K562 (cell line): ENCODE measurements around the gene MYADML2. TPM values are rescaled to one million over a fixed set of nuclear protein-coding genes. Genes with fewer than 3 reads are reported as not detected.

Source experiments
- CEBPG ChIP-seq, 3 experiments: fragments of 200-800 bp in 1 of 3; sonication (Bioruptor generic) in 1 of 3; sonication (generic) in 1 of 3; formaldehyde crosslinking in 1 of 3; IDR thresholded peaks in 2 of 3; conservative IDR thresholded peaks in 1 of 3; 2 replicates each; pipeline versions ENCODE4 v1.6.1 to v1.8.0; 2016 to 2022; ENCODE audit warnings: missing compliant biosample characterization in 2 of 3, missing genetic modification characterization in 2 of 3, mild to moderate bottlenecking in 1 of 3, missing genetic modification reagents in 1 of 3
- CREB1 ChIP-seq, 2 experiments: sonication (generic) in 1 of 2; formaldehyde crosslinking in 1 of 2; IDR thresholded peaks; 2 replicates each; pipeline versions ENCODE4 v1.6.1 to v1.8.0; 2012 to 2022; ENCODE audit warnings: inconsistent platforms in 1 of 2, mild to moderate bottlenecking in 1 of 2, missing genetic modification reagents in 1 of 2, moderate library complexity in 1 of 2
- FOXP1 ChIP-seq: sonication (generic); formaldehyde crosslinking; IDR thresholded peaks from 2 replicates; pipeline ENCODE4 v1.8.0; 2022; ENCODE audit warnings: mild to moderate bottlenecking, missing genetic modification reagents
- KLF1 ChIP-seq: fragments of 450-650 bp; IDR thresholded peaks from 2 replicates; pipeline ENCODE4 v1.6.1; 2016; ENCODE audit warnings: missing genetic modification characterization, missing compliant biosample characterization
- LEF1 ChIP-seq: fragments of 450-650 bp; IDR thresholded peaks from 2 replicates; pipeline ENCODE4 v1.6.1; 2016; ENCODE audit warnings: mild to moderate bottlenecking
- POLR2H ChIP-seq: IDR thresholded peaks from 2 replicates; pipeline ENCODE4 v1.6.1; 2016; ENCODE audit warnings: missing genetic modification characterization, low read depth, mild to moderate bottlenecking, control low read depth, missing compliant biosample characterization, moderate library complexity
- PYGO2 ChIP-seq: fragments of 450-650 bp; IDR thresholded peaks from 2 replicates; pipeline ENCODE4 v1.6.1; 2016; ENCODE audit warnings: mild to moderate bottlenecking, missing genetic modification characterization, moderate library complexity, missing compliant biosample characterization
- SMAD4 ChIP-seq: fragments of 250-450 bp; sonication (Bioruptor Pico); conservative IDR thresholded peaks from 2 replicates; pipeline ENCODE4 v1.8.0; 2021; ENCODE audit warnings: inconsistent platforms, mild to moderate bottlenecking, moderate library complexity
- SMARCB1 ChIP-seq: IDR thresholded peaks from 2 replicates; pipeline ENCODE4 v1.6.1; 2011; ENCODE audit warnings: improper control_type of control experiment, low read depth; ENCODE audit not compliant: insufficient read length
- TCF3 ChIP-seq: sonication (generic); formaldehyde crosslinking; IDR thresholded peaks from 2 replicates; pipeline ENCODE4 v1.4.0; 2020; ENCODE audit warnings: mild to moderate bottlenecking, missing genetic modification reagents
- XRCC5 ChIP-seq: fragments of 200-400 bp; formaldehyde crosslinking; IDR thresholded peaks from 2 replicates; pipeline ENCODE4 v1.6.1; 2017; ENCODE audit warnings: low read depth, mild to moderate bottlenecking, low read length
- ZNF121 ChIP-seq: sonication (generic); formaldehyde crosslinking; conservative IDR thresholded peaks from 2 replicates; pipeline ENCODE4 v1.8.0; 2022; ENCODE audit warnings: missing genetic modification reagents
- ZNF263 ChIP-seq: sonication (generic); formaldehyde crosslinking; IDR thresholded peaks from 2 replicates; pipeline ENCODE4 v1.8.0; 2022; ENCODE audit warnings: mild to moderate bottlenecking, missing genetic modification reagents, borderline replicate concordance
- ZNF408 ChIP-seq: fragments of 250-450 bp; sonication (Bioruptor Pico); IDR thresholded peaks from 2 replicates; pipeline ENCODE4 v1.4.0; 2020; ENCODE audit warnings: low read depth, mild to moderate bottlenecking, moderate library complexity
- ZNF668 ChIP-seq: fragments of 250-450 bp; sonication (Bioruptor Pico); IDR thresholded peaks from 2 replicates; pipeline ENCODE4 v1.8.0; 2022; ENCODE audit warnings: mild to moderate bottlenecking, inconsistent platforms
- polyA plus RNA-seq, 8 experiments: library from polyadenylated mRNA; depleted of rRNA in 4 of 8; stranded (reverse) in 5 of 8; unstranded in 3 of 8; fragments of >200 nt; fragmentation: Nextera tagmentation in 2 of 8; fragmentation: Illumina TruSeq in 1 of 8; extraction: Ambion mirVana in 2 of 8; extraction: Trizol in 1 of 8; gene quantifications; 2 replicates each; pipeline versions ENCODE4 v1.2.1 to v1.2.3, GENCODE V29; 2011 to 2014; ENCODE audit warnings: inconsistent platforms in 1 of 8, missing spikeins in 1 of 8
- total RNA-seq, 7 experiments: library from RNA; depleted of rRNA in 6 of 7; stranded (reverse); fragments of >200 nt in 6 of 7; fragmentation: Illumina TruSeq in 2 of 7; extraction: Trizol in 2 of 7; gene quantifications; 2 replicates each; pipeline versions ENCODE4 v1.2.1 to v1.2.3, GENCODE V29; 2011 to 2021; ENCODE audit warnings: low replicate concordance in 1 of 7
- TF ChIP-seq, protein P1 (sequence below): fragments of 200-800 bp; sonication (Bioruptor generic); IDR thresholded peaks from 2 replicates; pipeline ENCODE4 v1.6.1; 2016; ENCODE audit warnings: missing genetic modification characterization, missing compliant biosample characterization
- TF ChIP-seq, protein P2 (sequence below): fragments of 450-650 bp; IDR thresholded peaks from 2 replicates; pipeline ENCODE4 v1.6.1; 2014; ENCODE audit warnings: low read depth, mild to moderate bottlenecking, moderate library complexity, borderline replicate concordance
- TF ChIP-seq, protein P3 (sequence below): fragments of 450-650 bp; IDR thresholded peaks from 2 replicates; pipeline ENCODE4 v1.6.1; 2016; ENCODE audit warnings: missing biosample characterization, missing genetic modification characterization

Gene MYADML2
- total and polyA plus RNA-seq, 9 of the 15 experiments (the other 6 are each of a cell fraction or from before 2014, with no cell fraction given) = not detected

DNA sequence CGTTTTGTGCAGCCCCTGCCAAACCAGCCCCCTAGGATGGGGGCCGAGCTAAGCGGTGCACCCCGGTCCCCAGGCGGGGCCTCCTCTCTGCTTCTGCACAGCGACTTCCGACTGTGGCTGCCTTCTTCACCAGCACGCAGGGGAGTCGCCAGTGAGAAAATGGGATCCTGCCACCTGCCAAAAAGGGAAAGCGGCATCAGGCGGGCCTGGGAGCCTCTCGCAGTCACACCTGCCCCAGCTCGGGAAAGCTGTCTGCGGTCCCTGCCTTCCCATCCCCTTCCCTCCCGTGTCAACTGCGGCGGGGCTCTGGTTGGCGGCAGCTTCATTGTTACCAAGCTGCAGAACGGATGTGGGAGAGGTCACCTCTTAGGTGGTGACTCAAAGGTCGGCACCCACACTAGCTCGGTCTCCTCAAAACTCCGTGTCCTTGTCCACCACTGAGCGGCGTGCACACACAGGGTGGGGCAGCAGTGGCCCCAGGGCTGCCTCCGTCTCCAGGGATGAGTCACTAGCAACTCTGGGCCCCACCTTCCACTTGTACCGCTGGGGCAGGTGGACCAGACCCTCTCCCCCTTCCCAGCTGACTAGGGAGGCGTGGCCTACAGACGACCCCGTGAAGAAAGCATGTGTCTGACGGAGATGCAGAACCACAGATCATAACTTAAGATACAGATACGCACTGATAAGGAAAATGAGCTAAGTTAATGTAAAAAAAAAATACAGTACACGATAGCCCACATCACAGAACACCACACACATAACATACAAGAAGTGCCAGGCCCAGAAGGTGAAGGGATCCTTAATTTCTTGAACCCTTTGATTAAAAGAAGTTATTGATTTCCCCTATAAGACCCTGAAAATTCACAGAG, 34.4 kb downstream of the MYADML2 start (continued):
- TF ChIP-seq, protein P1, sequence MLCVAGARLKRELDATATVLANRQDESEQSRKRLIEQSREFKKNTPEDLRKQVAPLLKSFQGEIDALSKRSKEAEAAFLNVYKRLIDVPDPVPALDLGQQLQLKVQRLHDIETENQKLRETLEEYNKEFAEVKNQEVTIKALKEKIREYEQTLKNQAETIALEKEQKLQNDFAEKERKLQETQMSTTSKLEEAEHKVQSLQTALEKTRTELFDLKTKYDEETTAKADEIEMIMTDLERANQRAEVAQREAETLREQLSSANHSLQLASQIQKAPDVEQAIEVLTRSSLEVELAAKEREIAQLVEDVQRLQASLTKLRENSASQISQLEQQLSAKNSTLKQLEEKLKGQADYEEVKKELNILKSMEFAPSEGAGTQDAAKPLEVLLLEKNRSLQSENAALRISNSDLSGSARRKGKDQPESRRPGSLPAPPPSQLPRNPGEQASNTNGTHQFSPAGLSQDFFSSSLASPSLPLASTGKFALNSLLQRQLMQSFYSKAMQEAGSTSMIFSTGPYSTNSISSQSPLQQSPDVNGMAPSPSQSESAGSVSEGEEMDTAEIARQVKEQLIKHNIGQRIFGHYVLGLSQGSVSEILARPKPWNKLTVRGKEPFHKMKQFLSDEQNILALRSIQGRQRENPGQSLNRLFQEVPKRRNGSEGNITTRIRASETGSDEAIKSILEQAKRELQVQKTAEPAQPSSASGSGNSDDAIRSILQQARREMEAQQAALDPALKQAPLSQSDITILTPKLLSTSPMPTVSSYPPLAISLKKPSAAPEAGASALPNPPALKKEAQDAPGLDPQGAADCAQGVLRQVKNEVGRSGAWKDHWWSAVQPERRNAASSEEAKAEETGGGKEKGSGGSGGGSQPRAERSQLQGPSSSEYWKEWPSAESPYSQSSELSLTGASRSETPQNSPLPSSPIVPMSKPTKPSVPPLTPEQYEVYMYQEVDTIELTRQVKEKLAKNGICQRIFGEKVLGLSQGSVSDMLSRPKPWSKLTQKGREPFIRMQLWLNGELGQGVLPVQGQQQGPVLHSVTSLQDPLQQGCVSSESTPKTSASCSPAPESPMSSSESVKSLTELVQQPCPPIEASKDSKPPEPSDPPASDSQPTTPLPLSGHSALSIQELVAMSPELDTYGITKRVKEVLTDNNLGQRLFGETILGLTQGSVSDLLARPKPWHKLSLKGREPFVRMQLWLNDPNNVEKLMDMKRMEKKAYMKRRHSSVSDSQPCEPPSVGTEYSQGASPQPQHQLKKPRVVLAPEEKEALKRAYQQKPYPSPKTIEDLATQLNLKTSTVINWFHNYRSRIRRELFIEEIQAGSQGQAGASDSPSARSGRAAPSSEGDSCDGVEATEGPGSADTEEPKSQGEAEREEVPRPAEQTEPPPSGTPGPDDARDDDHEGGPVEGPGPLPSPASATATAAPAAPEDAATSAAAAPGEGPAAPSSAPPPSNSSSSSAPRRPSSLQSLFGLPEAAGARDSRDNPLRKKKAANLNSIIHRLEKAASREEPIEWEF (CRISPR knock-in tag) = no peak
- TF ChIP-seq, protein P2, sequence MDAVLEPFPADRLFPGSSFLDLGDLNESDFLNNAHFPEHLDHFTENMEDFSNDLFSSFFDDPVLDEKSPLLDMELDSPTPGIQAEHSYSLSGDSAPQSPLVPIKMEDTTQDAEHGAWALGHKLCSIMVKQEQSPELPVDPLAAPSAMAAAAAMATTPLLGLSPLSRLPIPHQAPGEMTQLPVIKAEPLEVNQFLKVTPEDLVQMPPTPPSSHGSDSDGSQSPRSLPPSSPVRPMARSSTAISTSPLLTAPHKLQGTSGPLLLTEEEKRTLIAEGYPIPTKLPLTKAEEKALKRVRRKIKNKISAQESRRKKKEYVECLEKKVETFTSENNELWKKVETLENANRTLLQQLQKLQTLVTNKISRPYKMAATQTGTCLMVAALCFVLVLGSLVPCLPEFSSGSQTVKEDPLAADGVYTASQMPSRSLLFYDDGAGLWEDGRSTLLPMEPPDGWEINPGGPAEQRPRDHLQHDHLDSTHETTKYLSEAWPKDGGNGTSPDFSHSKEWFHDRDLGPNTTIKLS = no peak
- TF ChIP-seq ZNF668 (CRISPR knock-in tag) = no peak
- TF ChIP-seq KLF1 (tag) = 0 out of 2 replicates have a peak, but pooled peaks have one; percentile 26
- 0 out of 2 replicates have a peak, but pooled peaks have one; percentile 39 for TF ChIP-seq TCF3 (CRISPR knock-in tag)
- TF ChIP-seq POLR2H (tag) = no peak
- TF ChIP-seq, protein P3, sequence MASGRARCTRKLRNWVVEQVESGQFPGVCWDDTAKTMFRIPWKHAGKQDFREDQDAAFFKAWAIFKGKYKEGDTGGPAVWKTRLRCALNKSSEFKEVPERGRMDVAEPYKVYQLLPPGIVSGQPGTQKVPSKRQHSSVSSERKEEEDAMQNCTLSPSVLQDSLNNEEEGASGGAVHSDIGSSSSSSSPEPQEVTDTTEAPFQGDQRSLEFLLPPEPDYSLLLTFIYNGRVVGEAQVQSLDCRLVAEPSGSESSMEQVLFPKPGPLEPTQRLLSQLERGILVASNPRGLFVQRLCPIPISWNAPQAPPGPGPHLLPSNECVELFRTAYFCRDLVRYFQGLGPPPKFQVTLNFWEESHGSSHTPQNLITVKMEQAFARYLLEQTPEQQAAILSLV = no peak
- TF ChIP-seq ZNF121 (CRISPR knock-in tag) = peak; percentile 93
- 0 out of 2 replicates have a peak, but pooled peaks have one; percentile 50 for TF ChIP-seq XRCC5
- TF ChIP-seq FOXP1 = no peak
- TF ChIP-seq CEBPG (CRISPR knock-in tag; IDR thresholded peaks at IDR 0.05) = no peak
- TF ChIP-seq CEBPG (tag; conservative IDR thresholded peaks at IDR 0.05 in 1 of 2, IDR thresholded peaks at IDR 0.05 in 1 of 2) = no peak
- no peak for TF ChIP-seq ZNF408 (CRISPR knock-in tag)
- TF ChIP-seq PYGO2 (tag) = no peak
- 0 out of 2 replicates have a peak, but pooled peaks have one; percentile 50 for TF ChIP-seq SMAD4 (CRISPR knock-in tag)
- TF ChIP-seq CREB1 (IDR thresholded peaks at IDR 0.05) = no peak
- TF ChIP-seq CREB1 (CRISPR knock-in tag; IDR thresholded peaks at IDR 0.05) = 0 out of 2 replicates have a peak, but pooled peaks have one; percentile 35
- no peak; the same call in 1 of the 2 replicates for TF ChIP-seq ZNF263 (CRISPR knock-in tag)
- no peak for TF ChIP-seq SMARCB1
- TF ChIP-seq LEF1 = no peak
